OCI-LY7 (cell line): Measurements from ENCODE around the gene TAS1R2. TPM values are rescaled to one million over a fixed set of nuclear protein-coding genes. Genes with fewer than 3 reads are reported as not detected.

Experiments
- BruUV-seq: library from RNA; stranded (reverse); fragments of 400-500 nt; replicated peaks from 2 replicates; lab custom pipeline; 2021; lab: Mats Ljungman, UMichigan
- CTCF ChIA-PET: fragments of 300-600 bp; sonication (Branson Sonifier 250); formaldehyde crosslinking; loops from one replicate; lab custom pipeline; 2022; ENCODE audit warnings: antibody characterized with exemption; ENCODE audit not compliant: unreplicated experiment; lab: Charles Lee
- POLR2A ChIA-PET: fragments of 300-600 bp; sonication (Branson Sonifier 250); formaldehyde crosslinking; loops from one replicate; lab custom pipeline; 2022; ENCODE audit warnings: antibody characterized with exemption; lab: Charles Lee
- DNase-seq: peaks from one replicate; pipeline ENCODE4 v3.0.0-alpha.2; 2015; ENCODE audit warnings: low spot score
- H2AFZ ChIP-seq: fragments of 200-600 bp; sonication (generic), shearing (Covaris generic); 2 replicates; pipeline ENCODE4 v1.6.1; 2014; ENCODE audit warnings: mild to moderate bottlenecking, antibody characterized with exemption, low read length, moderate library complexity
- H3K27ac ChIP-seq: fragments of 200-600 bp; sonication (generic); 2 replicates; pipeline ENCODE4 v1.5.1; 2014; ENCODE audit warnings: mixed run types, low read depth, mild to moderate bottlenecking, moderate library complexity, low read length, inconsistent platforms; ENCODE audit not compliant: poor library complexity, severe bottlenecking
- H3K36me3 ChIP-seq: fragments of 200-600 bp; sonication (generic); 2 replicates; pipeline ENCODE4 v1.6.1; 2014; ENCODE audit warnings: mild to moderate bottlenecking, antibody characterized with exemption, low read length, moderate library complexity, mixed read lengths; ENCODE audit not compliant: insufficient read depth
- H3K4me1 ChIP-seq: fragments of 200-600 bp; sonication (generic); 2 replicates; pipeline ENCODE4 v1.5.1; 2014; ENCODE audit warnings: mild to moderate bottlenecking, low read length; ENCODE audit not compliant: insufficient read depth, poor library complexity, severe bottlenecking
- H3K4me2 ChIP-seq: fragments of 200-600 bp; sonication (generic); 2 replicates; pipeline ENCODE4 v1.6.1; 2014; ENCODE audit warnings: mild to moderate bottlenecking, low read length
- H3K4me3 ChIP-seq: fragments of 200-600 bp; sonication (generic); 2 replicates; pipeline ENCODE4 v1.5.1; 2014; ENCODE audit warnings: mild to moderate bottlenecking, low read depth, low read length; ENCODE audit not compliant: poor library complexity, severe bottlenecking
- H3K79me2 ChIP-seq: fragments of 200-600 bp; sonication (generic); 2 replicates; pipeline ENCODE4 v1.6.1; 2016; ENCODE audit warnings: low read depth, mild to moderate bottlenecking, low read length, moderate library complexity, mixed read lengths; ENCODE audit not compliant: insufficient read depth
- H3K9me2 ChIP-seq: fragments of 200-600 bp; sonication (generic); 2 replicates; pipeline ENCODE4 v1.6.1; 2016; ENCODE audit warnings: mild to moderate bottlenecking, low read length, mixed read lengths; ENCODE audit not compliant: insufficient read depth
- H3K9me3 ChIP-seq: fragments of 200-600 bp; sonication (generic); 2 replicates; pipeline ENCODE4 v1.6.1; 2014; ENCODE audit warnings: mild to moderate bottlenecking, mixed run types, low read length, mixed read lengths
- H4K20me1 ChIP-seq: fragments of 200-600 bp; sonication (generic); 2 replicates; pipeline ENCODE4 v1.6.1; 2014; ENCODE audit warnings: mild to moderate bottlenecking, antibody characterized with exemption, low read length, moderate library complexity, mixed read lengths; ENCODE audit not compliant: insufficient read depth
- EZH2phosphoT487 ChIP-seq: fragments of 200-600 bp; sonication (generic); IDR thresholded peaks from 2 replicates; pipeline ENCODE4 v1.6.1; 2018; ENCODE audit warnings: low read depth, borderline replicate concordance, mild to moderate bottlenecking, mixed run types, antibody characterized with exemption, low read length, moderate library complexity, mixed read lengths
- intact Hi-C: fragments of 100-400 bp; cut with micrococcal nuclease; formaldehyde crosslinking; loops from one replicate; pipeline ENCODE4 v1.10.0; 2022; ENCODE audit not compliant: unreplicated experiment
- total RNA-seq, 2 experiments: library from RNA; depleted of rRNA in 1 of 2; stranded (reverse); fragments of >200 nt in 1 of 2; shearing (Covaris generic) in 1 of 2; gene quantifications; 2 replicates each; pipeline ENCODE4 v1.2.3, GENCODE V29; 2014 to 2022
- TF ChIP-seq, protein P1 (sequence below): fragments of 200-600 bp; sonication (generic); conservative IDR thresholded peaks from 2 replicates; pipeline ENCODE4 v1.5.1; 2014; ENCODE audit warnings: mild to moderate bottlenecking, antibody characterized with exemption, low read length, moderate library complexity, mixed read lengths

The TAS1R2 gene
- total RNA-seq, 2 experiments from 2014 or later = not detected

- no peaks in the 10 kb centered on the region for H3K9me2 ChIP-seq
- ChIA-PET POLR2A (no interaction called here), CTCF (interaction anchor here (1.3 kb wide), 1 partner anchor 9 kb away, joined by 4 read pairs; no protein-coding TSS in a partner anchor)
- TF ChIP-seq, protein P1, sequence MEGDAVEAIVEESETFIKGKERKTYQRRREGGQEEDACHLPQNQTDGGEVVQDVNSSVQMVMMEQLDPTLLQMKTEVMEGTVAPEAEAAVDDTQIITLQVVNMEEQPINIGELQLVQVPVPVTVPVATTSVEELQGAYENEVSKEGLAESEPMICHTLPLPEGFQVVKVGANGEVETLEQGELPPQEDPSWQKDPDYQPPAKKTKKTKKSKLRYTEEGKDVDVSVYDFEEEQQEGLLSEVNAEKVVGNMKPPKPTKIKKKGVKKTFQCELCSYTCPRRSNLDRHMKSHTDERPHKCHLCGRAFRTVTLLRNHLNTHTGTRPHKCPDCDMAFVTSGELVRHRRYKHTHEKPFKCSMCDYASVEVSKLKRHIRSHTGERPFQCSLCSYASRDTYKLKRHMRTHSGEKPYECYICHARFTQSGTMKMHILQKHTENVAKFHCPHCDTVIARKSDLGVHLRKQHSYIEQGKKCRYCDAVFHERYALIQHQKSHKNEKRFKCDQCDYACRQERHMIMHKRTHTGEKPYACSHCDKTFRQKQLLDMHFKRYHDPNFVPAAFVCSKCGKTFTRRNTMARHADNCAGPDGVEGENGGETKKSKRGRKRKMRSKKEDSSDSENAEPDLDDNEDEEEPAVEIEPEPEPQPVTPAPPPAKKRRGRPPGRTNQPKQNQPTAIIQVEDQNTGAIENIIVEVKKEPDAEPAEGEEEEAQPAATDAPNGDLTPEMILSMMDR = no peak
- no peak for TF ChIP-seq EZH2phosphoT487
- no peak overlapping the region for H3K4me3 ChIP-seq
- H3K4me2 ChIP-seq = no peak overlapping the region
- intact Hi-C loops = loop anchor here (10.0 kb wide), 1 partner anchor 195 kb away; no protein-coding TSS in a partner anchor
- H4K20me1 ChIP-seq = no peaks in the 10 kb centered on the region
- H3K79me2 ChIP-seq = no peaks in the 10 kb centered on the region
- no peak overlapping the region for H3K27ac ChIP-seq
- no peak for DNase-seq
- no peak overlapping the region for H2AFZ ChIP-seq
- H3K36me3 ChIP-seq = no peaks in the 10 kb centered on the region
- BruUV-seq = no TSS peak
- no peaks in the 10 kb centered on the region for H3K9me3 ChIP-seq
- peaks cover 12% of the 10 kb centered on the region for H3K4me1 ChIP-seq
These were observed 40.0 kb upstream of the TAS1R2 start for GRCh38 chr1:18899363-18900049.

DNA sequence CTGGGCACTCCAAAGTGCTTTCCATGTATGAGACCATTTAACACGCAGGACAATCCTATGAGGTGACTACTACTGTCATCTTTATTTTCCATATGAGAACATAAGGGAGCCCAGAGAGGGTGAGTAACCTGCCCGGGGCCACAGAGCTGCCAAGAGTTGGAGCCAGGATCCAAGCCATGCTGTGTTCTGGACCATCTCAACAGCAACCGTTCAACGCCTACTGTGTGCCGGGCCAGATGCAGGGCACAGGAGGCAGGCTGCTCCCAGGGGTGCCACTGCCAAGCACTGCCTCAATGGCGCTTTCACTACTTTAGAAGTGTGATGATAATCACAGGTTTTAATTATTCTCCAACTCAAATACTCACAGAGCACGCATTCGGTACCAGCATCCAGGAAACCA is 39.1 kb upstream of the TAS1R2 start:
- no peak overlapping the region for H3K4me2 ChIP-seq
- CTCF ChIA-PET = no interaction called here
- DNase-seq = no peak

DNA sequence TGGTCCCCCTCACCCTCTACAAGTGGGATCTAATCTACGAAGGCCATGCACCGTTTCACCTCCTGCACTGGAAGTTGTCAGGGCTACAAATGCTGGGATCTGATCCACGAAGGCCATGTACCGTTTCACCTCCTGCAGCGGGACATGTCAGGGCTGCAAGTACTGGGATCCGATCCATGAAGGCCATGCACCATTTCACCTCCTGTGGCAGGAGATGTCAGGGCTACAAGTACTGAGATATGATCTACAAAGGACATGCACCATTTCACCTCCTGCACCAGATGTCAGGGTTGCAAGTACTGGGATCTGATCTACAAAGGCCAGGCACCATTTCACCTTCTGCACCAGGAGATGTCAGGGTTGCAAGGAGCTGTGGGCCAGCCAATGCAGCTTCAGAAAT is 35.9 kb upstream of the TAS1R2 start:
- Histone ChIP-seq H2AFZ (no peak overlapping the region), H3K9me3 (no peaks in the 10 kb centered on the region), H3K27ac (no peak overlapping the region), H3K79me2 (no peaks in the 10 kb centered on the region), H3K4me2 (no peak overlapping the region), H4K20me1 (no peaks in the 10 kb centered on the region), H3K4me1 (no peaks in the 10 kb centered on the region), H3K36me3 (no peaks in the 10 kb centered on the region), H3K4me3 (no peak overlapping the region), H3K9me2 (no peaks in the 10 kb centered on the region)
- no peak for DNase-seq
- CTCF ChIA-PET = no interaction called here
- BruUV-seq = no TSS peak
- POLR2A ChIA-PET = no interaction called here
- TF ChIP-seq, protein P1 = no peak
- TF ChIP-seq EZH2phosphoT487 = no peak
- intact Hi-C loops = no loop called here

More for the DNA sequence above, 39.1 kb upstream of the TAS1R2 start:
- no peaks in the 10 kb centered on the region for H3K79me2 ChIP-seq
- no peak overlapping the region for H2AFZ ChIP-seq
- H3K36me3 ChIP-seq = no peaks in the 10 kb centered on the region
- POLR2A ChIA-PET = no interaction called here
- H3K4me1 ChIP-seq = peaks cover 11% of the 10 kb centered on the region
- no peaks in the 10 kb centered on the region for H3K9me3 ChIP-seq
- H3K27ac ChIP-seq = no peak overlapping the region
- intact Hi-C loops = no loop called here
- no TSS peak for BruUV-seq
- TF ChIP-seq, protein P1 = no peak
- no peak for TF ChIP-seq EZH2phosphoT487
- no peak overlapping the region for H3K4me3 ChIP-seq
- H3K9me2 ChIP-seq = no peaks in the 10 kb centered on the region
- H4K20me1 ChIP-seq = no peaks in the 10 kb centered on the region
